HepG2 (cell line): Measurements from ENCODE around the gene SMIM9. TPM values are rescaled to one million over a fixed set of nuclear protein-coding genes. Genes with fewer than 3 reads are reported as not detected.

ENCODE experiments used
- HNRNPLL ChIP-seq: fragments of 200-400 bp; formaldehyde crosslinking; IDR thresholded peaks from 2 replicates; pipeline ENCODE4 v1.6.1; 2017; ENCODE audit warnings: mild to moderate bottlenecking, low read depth, low read length; ENCODE audit not compliant: poor library complexity, severe bottlenecking
- NFE2L2 ChIP-seq: fragments of 150-350 bp; IDR thresholded peaks from 2 replicates; pipeline ENCODE4 v1.6.1; 2014; ENCODE audit warnings: low read length
- NFYB ChIP-seq: sonication (generic); formaldehyde crosslinking; IDR thresholded peaks from 2 replicates; pipeline ENCODE4 v1.4.0; 2020; ENCODE audit warnings: missing genetic modification reagents
- NRL ChIP-seq: sonication (generic); formaldehyde crosslinking; IDR thresholded peaks from 2 replicates; pipeline ENCODE4 v1.5.0; 2020; ENCODE audit warnings: missing genetic modification reagents, mild to moderate bottlenecking, moderate library complexity, borderline replicate concordance
- POLR2A ChIP-seq, 2 experiments: IDR thresholded peaks; 2 replicates each; pipeline ENCODE4 v1.6.1; 2011; ENCODE audit warnings: low read depth in 2 of 2, low read length in 2 of 2, mild to moderate bottlenecking in 1 of 2, moderate library complexity in 1 of 2; ENCODE audit not compliant: insufficient read depth in 1 of 2
- RARA ChIP-seq: IDR thresholded peaks from 2 replicates; pipeline ENCODE4 v1.6.1; 2016; ENCODE audit warnings: missing genetic modification reagents, missing compliant biosample characterization
- SP2 ChIP-seq: sonication (generic); formaldehyde crosslinking; IDR thresholded peaks from 2 replicates; pipeline ENCODE4 v1.5.1; 2020; ENCODE audit warnings: mild to moderate bottlenecking, missing genetic modification reagents
- ZFP62 ChIP-seq: sonication (generic); formaldehyde crosslinking; IDR thresholded peaks from 2 replicates; pipeline ENCODE4 v1.4.0; 2020; ENCODE audit warnings: missing genetic modification reagents
- ZFX ChIP-seq: sonication (generic); formaldehyde crosslinking; IDR thresholded peaks from 2 replicates; pipeline ENCODE4 v1.4.0; 2020; ENCODE audit warnings: mild to moderate bottlenecking, low read depth, missing genetic modification reagents, moderate library complexity
- ZMYM4 ChIP-seq: sonication (generic); formaldehyde crosslinking; IDR thresholded peaks from 2 replicates; pipeline ENCODE4 v1.8.1; 2023; ENCODE audit warnings: mild to moderate bottlenecking, missing genetic modification reagents
- ZNF234 ChIP-seq: sonication (generic); formaldehyde crosslinking; conservative IDR thresholded peaks from 2 replicates; pipeline ENCODE4 v1.5.1; 2020; ENCODE audit warnings: mild to moderate bottlenecking, missing genetic modification reagents
- ZNF556 ChIP-seq: sonication (generic); formaldehyde crosslinking; IDR thresholded peaks from 2 replicates; pipeline ENCODE4 v1.4.0; 2020; ENCODE audit warnings: mild to moderate bottlenecking, missing genetic modification reagents, borderline replicate concordance
- ZNF598 ChIP-seq: sonication (generic); formaldehyde crosslinking; IDR thresholded peaks from 2 replicates; pipeline ENCODE4 v1.5.1; 2020; ENCODE audit warnings: mild to moderate bottlenecking, missing genetic modification reagents, borderline replicate concordance
- ZNF773 ChIP-seq: sonication (generic); formaldehyde crosslinking; IDR thresholded peaks from 2 replicates; pipeline ENCODE4 v1.4.0; 2020; ENCODE audit warnings: missing genetic modification reagents, borderline replicate concordance
- polyA plus RNA-seq, 8 experiments: library from polyadenylated mRNA; depleted of rRNA in 3 of 8; stranded (reverse) in 7 of 8; unstranded in 1 of 8; fragments of >200 nt; fragmentation: Illumina TruSeq in 4 of 8; extraction: Trizol in 4 of 8; gene quantifications; 2 replicates each; pipeline versions ENCODE4 v1.2.1 to v1.2.3, GENCODE V29; 2011 to 2016; ENCODE audit warnings: low read depth in 4 of 8, missing spikeins in 1 of 8, mixed read lengths in 1 of 8; ENCODE audit not compliant: insufficient read depth in 1 of 8
- total RNA-seq, 5 experiments: library from RNA; depleted of rRNA; stranded (reverse); fragments of >200 nt; fragmentation: Illumina TruSeq; extraction: Trizol; gene quantifications; 2 replicates each; pipeline ENCODE4 v1.2.3, GENCODE V29; 2016; ENCODE audit warnings: low read depth in 1 of 5
- TF ChIP-seq, protein P1 (sequence below): IDR thresholded peaks from 2 replicates; pipeline ENCODE4 v1.6.1; 2012; ENCODE audit warnings: inconsistent platforms
- TF ChIP-seq, protein P2 (sequence below): sonication (generic); formaldehyde crosslinking; IDR thresholded peaks from 2 replicates; pipeline ENCODE4 v1.8.0; 2022; ENCODE audit warnings: low read depth, missing genetic modification reagents
- TF ChIP-seq, protein P3 (sequence below): IDR thresholded peaks from 2 replicates; pipeline ENCODE4 v1.6.1; 2016; ENCODE audit warnings: control low read depth
- TF ChIP-seq, protein P4 (sequence below): sonication (generic); formaldehyde crosslinking; conservative IDR thresholded peaks from 2 replicates; pipeline ENCODE4 v1.8.0; 2022; ENCODE audit warnings: mild to moderate bottlenecking, moderate library complexity, missing genetic modification reagents
- TF ChIP-seq, protein P5 (sequence below): sonication (generic); formaldehyde crosslinking; IDR thresholded peaks from 2 replicates; pipeline ENCODE4 v1.5.0; 2020; ENCODE audit warnings: mild to moderate bottlenecking, missing genetic modification reagents, borderline replicate concordance

SMIM9 gene
- total and polyA plus RNA-seq, 2 of the 13 experiments (the other 11 are each of a cell fraction or from before 2014, with no cell fraction given) = not detected

DNA sequence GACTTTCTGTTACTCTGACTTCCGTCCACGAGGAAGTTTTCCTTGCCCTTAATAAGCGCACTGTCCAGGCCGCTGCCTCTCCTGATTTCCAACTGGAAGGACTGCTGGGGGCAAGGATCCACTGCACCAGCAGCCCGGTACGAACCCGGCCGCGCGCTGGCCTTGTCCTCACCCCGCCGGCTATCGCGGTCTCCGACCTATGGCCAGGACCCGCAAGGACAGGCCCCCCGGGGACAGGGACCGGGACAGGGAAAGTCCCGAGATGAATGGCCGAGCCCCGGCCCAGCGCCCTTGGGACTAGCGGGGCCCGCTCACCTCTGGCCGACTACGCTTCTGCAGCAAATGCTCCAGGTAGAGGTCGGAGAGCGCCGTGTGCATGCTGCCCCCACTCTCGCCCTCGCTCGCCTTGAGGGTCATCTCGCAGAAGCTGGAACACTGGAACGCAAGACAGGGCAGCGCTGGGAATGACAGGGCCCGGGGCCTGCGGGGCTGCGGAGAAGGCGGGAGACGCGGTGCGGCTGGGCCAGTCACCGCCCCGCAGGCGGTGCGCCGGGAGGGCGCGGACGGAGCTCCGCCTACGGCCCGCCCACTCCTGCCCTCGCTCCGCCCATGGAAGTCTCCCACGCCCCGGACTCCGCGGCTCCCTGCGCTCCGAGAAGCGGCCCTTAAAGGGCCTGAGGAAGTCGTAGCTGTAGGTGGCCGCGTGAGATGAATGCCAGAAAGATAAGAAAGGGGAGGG lies 29.3 kb downstream of the SMIM9 start, which contains the start of gene MPP1 (continued):
- TF ChIP-seq ZFX (peak; percentile 79), ZNF556 (CRISPR knock-in tag) (peak; percentile 46; the same call in 1 of the 2 replicates), ZNF598 (CRISPR knock-in tag) (0 out of 2 replicates have a peak, but pooled peaks have one; percentile 34), HNRNPLL (peak; percentile 90), ZNF773 (no peak), ZMYM4 (CRISPR knock-in tag) (peak; percentile 41; the same call in 1 of the 2 replicates), ZNF234 (CRISPR knock-in tag) (no peak), NFYB (CRISPR knock-in tag) (0 out of 2 replicates have a peak, but pooled peaks have one; percentile 38), NRL (CRISPR knock-in tag) (0 out of 2 replicates have a peak, but pooled peaks have one; percentile 35), POLR2A (IDR thresholded peaks at IDR 0.05; ENCODE audit: insufficient read depth in 1 of 2, low read depth in 2 of 2, low read length in 2 of 2) (peak in 1 of 2 experiments; percentile 45; a peak in 1 of 4 replicates), RARA (peak; percentile 21; the same call in 1 of the 2 replicates), NFE2L2 (no peak), SP2 (CRISPR knock-in tag) (peak; percentile 60), ZFP62 (CRISPR knock-in tag) (no peak)
- TF ChIP-seq, protein P1, sequence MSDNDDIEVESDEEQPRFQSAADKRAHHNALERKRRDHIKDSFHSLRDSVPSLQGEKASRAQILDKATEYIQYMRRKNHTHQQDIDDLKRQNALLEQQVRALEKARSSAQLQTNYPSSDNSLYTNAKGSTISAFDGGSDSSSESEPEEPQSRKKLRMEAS = peak; percentile 51; the same call in 1 of the 2 replicates
- TF ChIP-seq, protein P2, sequence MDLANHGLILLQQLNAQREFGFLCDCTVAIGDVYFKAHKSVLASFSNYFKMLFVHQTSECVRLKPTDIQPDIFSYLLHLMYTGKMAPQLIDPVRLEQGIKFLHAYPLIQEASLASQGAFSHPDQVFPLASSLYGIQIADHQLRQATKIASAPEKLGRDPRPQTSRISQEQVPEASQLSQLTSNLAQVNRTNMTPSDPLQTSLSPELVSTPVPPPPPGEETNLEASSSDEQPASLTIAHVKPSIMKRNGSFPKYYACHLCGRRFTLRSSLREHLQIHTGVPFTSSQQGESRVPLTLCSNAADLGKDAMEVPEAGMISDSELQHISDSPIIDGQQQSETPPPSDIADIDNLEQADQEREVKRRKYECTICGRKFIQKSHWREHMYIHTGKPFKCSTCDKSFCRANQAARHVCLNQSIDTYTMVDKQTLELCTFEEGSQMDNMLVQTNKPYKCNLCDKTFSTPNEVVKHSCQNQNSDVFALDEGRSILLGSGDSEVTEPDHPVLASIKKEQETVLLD (CRISPR knock-in tag) = peak; percentile 40; the same call in 1 of the 2 replicates
- TF ChIP-seq, protein P3, sequence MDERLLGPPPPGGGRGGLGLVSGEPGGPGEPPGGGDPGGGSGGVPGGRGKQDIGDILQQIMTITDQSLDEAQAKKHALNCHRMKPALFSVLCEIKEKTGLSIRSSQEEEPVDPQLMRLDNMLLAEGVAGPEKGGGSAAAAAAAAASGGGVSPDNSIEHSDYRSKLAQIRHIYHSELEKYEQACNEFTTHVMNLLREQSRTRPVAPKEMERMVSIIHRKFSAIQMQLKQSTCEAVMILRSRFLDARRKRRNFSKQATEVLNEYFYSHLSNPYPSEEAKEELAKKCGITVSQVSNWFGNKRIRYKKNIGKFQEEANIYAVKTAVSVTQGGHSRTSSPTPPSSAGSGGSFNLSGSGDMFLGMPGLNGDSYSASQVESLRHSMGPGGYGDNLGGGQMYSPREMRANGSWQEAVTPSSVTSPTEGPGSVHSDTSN (CRISPR knock-in tag) = peak; percentile 55; the same call in 1 of the 2 replicates
- TF ChIP-seq, protein P4, sequence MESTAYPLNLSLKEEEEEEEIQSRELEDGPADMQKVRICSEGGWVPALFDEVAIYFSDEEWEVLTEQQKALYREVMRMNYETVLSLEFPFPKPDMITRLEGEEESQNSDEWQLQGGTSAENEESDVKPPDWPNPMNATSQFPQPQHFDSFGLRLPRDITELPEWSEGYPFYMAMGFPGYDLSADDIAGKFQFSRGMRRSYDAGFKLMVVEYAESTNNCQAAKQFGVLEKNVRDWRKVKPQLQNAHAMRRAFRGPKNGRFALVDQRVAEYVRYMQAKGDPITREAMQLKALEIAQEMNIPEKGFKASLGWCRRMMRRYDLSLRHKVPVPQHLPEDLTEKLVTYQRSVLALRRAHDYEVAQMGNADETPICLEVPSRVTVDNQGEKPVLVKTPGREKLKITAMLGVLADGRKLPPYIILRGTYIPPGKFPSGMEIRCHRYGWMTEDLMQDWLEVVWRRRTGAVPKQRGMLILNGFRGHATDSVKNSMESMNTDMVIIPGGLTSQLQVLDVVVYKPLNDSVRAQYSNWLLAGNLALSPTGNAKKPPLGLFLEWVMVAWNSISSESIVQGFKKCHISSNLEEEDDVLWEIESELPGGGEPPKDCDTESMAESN (CRISPR knock-in tag) = 0 out of 2 replicates have a peak, but pooled peaks have one; percentile 29
- TF ChIP-seq, protein P5, sequence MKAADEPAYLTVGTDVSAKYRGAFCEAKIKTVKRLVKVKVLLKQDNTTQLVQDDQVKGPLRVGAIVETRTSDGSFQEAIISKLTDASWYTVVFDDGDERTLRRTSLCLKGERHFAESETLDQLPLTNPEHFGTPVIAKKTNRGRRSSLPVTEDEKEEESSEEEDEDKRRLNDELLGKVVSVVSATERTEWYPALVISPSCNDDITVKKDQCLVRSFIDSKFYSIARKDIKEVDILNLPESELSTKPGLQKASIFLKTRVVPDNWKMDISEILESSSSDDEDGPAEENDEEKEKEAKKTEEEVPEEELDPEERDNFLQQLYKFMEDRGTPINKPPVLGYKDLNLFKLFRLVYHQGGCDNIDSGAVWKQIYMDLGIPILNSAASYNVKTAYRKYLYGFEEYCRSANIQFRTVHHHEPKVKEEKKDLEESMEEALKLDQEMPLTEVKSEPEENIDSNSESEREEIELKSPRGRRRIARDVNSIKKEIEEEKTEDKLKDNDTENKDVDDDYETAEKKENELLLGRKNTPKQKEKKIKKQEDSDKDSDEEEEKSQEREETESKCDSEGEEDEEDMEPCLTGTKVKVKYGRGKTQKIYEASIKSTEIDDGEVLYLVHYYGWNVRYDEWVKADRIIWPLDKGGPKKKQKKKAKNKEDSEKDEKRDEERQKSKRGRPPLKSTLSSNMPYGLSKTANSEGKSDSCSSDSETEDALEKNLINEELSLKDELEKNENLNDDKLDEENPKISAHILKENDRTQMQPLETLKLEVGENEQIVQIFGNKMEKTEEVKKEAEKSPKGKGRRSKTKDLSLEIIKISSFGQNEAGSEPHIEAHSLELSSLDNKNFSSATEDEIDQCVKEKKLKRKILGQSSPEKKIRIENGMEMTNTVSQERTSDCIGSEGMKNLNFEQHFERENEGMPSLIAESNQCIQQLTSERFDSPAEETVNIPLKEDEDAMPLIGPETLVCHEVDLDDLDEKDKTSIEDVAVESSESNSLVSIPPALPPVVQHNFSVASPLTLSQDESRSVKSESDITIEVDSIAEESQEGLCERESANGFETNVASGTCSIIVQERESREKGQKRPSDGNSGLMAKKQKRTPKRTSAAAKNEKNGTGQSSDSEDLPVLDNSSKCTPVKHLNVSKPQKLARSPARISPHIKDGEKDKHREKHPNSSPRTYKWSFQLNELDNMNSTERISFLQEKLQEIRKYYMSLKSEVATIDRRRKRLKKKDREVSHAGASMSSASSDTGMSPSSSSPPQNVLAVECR (CRISPR knock-in tag) = peak; percentile 49; the same call in 1 of the 2 replicates
